HG03432 (cell line): Measurements from ENCODE around the gene DHRS7.

Experiments
- ATAC-seq: cut with Tn5 transposase; IDR thresholded peaks from one replicate; pipeline ENCODE4 v1.9.1; 2021; ENCODE audit warnings: mild to moderate bottlenecking, moderate library complexity; ENCODE audit not compliant: unreplicated experiment

The DHRS7 gene

GRCh38 chr14:60164712-60165546 is at the start of gene DHRS7:
TSS of gene DHRS7 (minus strand) at chr14:60165398. CDS start at chr14:60165309, 89 bp downstream.
- ATAC-seq: peak; percentile 94

GRCh38 chr14:60214415-60215126 is 49.4 kb upstream of the DHRS7 start:
- ATAC-seq: no peak

GRCh38 chr14:60214003-60214402 is 48.8 kb upstream of the DHRS7 start:
- ATAC-seq: no peak

GRCh38 chr14:60212503-60213371 is 47.5 kb upstream of the DHRS7 start:
- ATAC-seq: peak; percentile 93

- ATAC-seq: no peak
These were observed 46.0 kb upstream of the DHRS7 start for GRCh38 chr14:60211153-60211552.

GRCh38 chr14:60210703-60211102 is 45.5 kb upstream of the DHRS7 start:
- no peak for ATAC-seq

GRCh38 chr14:60206837-60207533 is 41.8 kb upstream of the DHRS7 start:
- peak; percentile 45 for ATAC-seq

GRCh38 chr14:60206249-60206670 is 41.1 kb upstream of the DHRS7 start:
- no peak for ATAC-seq

- peak; percentile 60 for ATAC-seq
These were observed 39.9 kb upstream of the DHRS7 start for GRCh38 chr14:60204843-60205774.

GRCh38 chr14:60204104-60204842 is 39.1 kb upstream of the DHRS7 start:
- peak; percentile 79 for ATAC-seq

- no peak for ATAC-seq
These were observed 34.1 kb upstream of the DHRS7 start for GRCh38 chr14:60199321-60199720.

- no peak for ATAC-seq
These were observed 32.6 kb upstream of the DHRS7 start for GRCh38 chr14:60197629-60198303.

GRCh38 chr14:60196291-60196690 is 31.1 kb upstream of the DHRS7 start:
- no peak for ATAC-seq

- ATAC-seq: peak; percentile 80
These were observed 30.1 kb upstream of the DHRS7 start for GRCh38 chr14:60195179-60195810.

GRCh38 chr14:60189923-60190840 is 25.0 kb upstream of the DHRS7 start:
- peak; percentile 72 for ATAC-seq

GRCh38 chr14:60188696-60189095 is 23.5 kb upstream of the DHRS7 start:
- no peak for ATAC-seq

GRCh38 chr14:60188115-60188514 is 22.9 kb upstream of the DHRS7 start:
- ATAC-seq: peak; percentile 40
